Activated naive CD8-positive, alpha-beta T cell treated with anti-CD3 and anti-CD28 coated beads, Interleukin-2, amount 50 U/mL, for 16 hours (primary cell): ENCODE results near the gene RAB5IF.
"Not testable (repeated sequence)": the region's sequence is repeated elsewhere in the genome, so short reads cannot be mapped to it uniquely, and the experiment has no call there.

Experiments used
- DNase-seq: peaks from one replicate; pipeline ENCODE4 v3.0.0-alpha.2; 2020; ENCODE audit warnings: low read depth, low spot score

Gene RAB5IF, protein sequence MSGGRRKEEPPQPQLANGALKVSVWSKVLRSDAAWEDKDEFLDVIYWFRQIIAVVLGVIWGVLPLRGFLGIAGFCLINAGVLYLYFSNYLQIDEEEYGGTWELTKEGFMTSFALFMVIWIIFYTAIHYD

DNA sequence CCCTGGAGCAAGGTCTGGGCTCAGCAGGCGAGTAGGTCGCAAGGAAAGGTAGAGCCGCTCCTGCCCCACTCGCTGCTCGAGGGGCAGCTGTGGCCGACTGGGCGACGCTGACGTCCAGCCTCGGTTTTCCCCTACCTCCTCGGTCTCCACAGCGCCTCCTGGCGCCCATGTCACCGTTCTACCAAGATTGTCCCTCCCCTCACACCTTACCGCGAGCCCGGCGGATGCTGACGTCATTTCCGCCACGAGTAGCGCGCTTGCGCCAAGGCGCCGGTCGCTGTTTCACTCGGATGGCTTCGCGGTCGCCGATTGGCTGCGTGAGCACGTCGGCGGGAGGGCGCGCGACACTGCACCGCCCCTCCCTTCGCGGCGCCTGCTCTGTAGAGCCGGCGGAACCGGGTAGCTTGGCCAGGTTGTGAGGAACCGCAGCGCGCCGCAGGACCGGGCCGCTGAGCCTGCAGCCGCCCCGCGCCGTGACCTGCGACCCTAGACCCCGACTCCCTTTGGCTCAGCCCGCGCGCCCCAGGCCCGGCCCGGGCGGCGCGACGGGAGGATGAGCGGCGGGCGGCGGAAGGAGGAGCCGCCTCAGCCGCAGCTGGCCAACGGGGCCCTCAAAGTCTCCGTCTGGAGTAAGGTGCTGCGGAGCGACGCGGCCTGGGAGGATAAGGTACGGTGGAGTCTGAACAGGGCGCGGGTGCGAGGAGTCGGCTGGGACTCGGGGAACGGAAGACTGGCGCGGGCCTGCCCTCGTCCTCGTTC, at the start of gene RAB5IF:
TSS of gene RAB5IF (plus strand) at position 381 of the 759 bp plus-strand sequence. CDS start at position 554, 173 bp downstream.
- peak; percentile 97 for DNase-seq

DNA sequence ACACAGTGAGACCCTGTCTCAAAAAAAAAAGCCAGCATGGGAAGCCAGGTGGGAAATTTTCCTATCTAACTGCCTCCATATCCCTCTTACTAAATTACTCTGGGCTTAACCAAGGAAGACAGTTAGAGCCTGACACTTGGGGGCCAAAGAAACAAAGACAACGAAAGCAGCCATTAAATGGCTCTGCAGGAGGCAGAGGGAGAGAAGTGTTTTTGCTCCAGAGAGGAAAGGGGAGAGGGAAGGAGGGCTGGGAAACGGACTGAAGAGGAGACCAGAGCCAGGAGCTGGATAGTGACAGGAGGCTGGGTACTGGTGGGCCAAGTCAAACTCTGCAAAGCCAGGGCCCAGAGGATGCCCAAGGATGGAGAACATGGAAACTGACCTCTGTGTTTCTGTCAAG, 42.9 kb upstream of the RAB5IF start:
- DNase-seq = no peak

DNA sequence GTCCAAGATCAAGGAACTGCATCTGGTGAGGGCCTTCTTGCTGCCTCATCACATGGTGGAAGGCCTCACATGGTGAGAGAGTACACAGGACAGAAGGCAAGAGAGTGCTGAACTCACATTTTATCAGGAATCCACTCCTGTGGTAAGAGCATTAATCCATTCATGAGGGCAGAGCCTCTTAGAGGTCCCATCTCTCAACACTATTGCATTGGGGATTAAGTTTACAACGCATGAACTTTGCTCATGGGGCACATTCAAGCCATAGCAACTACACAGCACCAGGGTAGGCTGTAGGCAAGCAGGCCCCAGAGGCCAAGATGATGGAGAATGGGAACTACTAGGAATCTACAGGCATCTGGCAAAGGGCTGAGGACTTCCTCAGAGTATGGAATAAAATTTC, 42.2 kb upstream of the RAB5IF start:
- no peak for DNase-seq

DNA sequence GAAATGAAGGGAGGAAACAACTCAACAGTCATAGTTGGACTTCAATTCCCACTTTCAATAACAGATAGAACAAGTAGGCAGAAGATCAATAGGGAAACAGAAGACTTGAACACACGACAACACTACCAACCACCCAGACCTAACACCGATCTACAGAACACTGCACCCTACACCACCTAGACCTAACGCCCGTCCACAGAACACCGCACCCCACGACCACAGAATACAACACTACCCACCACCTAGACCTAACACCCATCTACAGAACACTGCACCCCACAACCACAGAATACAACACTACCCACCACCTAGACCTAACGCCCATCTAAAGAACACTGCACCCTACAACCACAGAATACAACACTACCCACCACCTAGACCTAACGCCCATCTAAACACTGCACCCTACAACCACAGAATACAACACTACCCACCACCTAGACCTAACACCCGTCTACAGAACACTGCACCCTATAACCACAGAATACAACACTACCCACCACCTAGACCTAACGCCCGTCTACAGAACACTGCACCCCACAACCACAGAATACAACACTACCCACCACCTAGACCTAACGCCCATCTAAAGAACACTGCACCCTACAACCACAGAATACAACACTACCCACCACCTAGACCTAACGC, 41.4 kb upstream of the RAB5IF start:
- not testable (repeated sequence) for DNase-seq

DNA sequence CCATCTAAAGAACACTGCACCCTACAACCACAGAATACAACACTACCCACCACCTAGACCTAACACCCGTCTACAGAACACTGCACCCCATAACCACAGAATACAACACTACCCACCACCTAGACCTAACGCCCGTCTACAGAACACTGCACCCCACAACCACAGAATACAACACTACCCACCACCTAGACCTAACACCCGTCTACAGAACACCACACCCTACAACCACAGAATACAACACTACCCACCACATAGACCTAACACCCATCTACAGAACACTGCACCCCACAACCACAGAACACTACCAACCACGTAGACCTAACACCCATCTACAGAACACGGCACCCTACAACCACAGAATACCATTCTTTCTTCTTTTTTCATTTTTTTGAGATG, 40.9 kb upstream of the RAB5IF start:
- DNase-seq = not testable (repeated sequence)

DNA sequence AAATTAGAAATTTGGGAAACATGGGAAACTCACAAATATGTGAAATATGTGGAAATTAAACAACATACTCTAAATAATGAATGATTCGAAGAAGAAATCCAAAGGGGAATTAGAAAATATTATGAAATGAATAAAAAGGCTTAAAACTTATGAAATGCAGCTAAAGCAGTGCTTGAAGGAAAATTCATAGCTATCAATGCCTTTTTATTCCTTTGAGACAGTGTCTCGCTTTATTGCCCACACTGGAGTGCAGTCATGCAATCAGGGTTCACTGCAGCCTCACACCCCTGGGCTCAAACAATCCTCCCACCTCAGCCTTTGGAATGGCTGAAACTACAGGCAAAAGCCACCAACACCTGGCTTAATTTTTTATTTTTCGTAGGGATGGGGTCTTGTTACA, 40.1 kb upstream of the RAB5IF start:
- DNase-seq = no peak

DNA sequence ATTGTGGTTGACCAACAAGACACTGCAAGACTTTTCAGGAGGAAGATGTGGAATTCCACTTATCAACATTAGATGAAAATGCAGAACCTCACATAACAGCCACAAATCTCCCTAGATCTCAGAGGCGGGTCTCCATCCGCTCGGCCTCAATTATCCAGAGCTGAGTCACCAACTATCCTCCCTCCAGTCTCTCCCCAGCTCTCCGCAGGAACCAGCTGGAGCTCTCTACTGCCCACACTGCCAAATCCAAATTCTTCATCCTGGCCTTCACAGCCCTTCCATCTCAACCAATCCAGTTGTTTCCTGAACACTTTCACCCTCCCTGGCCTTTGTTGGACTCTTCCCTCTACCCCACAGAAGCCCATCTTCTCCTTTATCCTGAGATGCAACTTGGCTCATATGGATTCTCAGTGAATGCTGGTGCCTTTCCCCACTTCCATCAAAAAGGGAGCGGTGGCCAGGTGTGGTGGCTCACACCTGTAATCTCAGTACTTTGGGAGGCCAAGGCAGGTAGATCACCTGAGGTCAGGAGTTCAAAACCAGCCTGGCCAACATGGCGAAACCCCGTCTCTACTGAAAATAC, 35.6 kb upstream of the RAB5IF start:
- no peak for DNase-seq

DNA sequence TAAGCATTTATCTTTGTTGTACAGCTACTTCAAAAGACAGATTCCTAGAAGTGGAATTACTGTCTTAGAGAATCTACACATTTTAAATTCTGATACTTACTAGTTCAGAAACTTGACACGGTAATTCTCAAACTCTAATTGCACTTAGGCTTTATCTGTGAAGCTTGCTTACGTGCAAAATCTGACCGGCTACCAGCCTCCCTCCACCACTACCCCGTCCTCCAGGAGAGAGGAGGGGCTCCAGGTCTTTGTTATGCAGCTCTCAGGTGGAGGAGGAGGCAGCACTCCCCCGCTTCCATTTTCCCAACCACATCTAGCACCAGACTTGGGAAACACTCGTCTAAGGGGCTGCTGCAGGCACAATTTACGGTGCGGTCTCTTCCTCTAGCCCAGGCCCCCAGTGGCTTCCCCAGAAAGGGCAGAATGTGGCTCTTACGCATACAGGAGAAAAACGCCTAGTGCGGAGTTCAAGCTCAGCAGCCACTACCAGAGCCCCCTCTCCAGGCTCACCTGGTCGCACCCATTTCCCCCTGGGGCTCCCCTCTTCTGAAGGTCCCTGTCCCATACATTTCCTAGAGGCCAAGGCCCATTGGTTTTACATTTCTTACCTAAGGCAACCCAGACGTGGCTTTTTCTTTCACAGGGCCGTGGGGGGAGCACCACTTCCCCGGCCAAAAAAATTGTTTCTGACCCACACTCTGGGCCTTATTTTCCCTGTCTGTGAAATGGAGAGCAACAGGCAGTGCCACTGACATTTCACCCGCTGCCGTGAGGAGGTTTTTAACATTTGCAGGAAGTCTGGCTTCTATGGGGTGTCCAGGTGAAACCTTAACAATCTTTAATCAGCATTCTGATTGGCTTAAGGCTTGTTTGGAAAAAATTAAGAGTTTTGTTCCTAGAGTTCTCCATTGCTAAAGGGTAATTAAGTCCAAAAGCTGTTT, 33.7 kb upstream of the RAB5IF start:
- DNase-seq = no peak

DNA sequence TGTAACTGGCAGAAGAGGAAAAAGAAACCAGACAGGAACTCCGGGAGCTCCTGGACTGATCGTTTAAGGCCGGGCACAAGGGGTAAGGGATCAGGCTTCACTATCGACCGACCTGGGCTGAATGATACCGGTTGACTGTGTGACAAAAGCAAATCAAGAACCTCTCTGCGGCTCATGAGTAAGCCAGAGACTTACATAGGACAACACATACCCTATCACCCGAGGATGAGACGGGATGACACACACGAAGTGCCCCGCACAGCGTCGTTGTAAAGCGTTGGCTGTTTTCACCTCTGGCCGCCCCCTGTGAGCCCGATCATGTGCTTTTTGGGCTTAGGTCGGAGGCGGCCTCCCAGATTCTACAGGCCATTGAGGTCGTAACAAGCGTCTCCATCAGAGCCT, 32.9 kb upstream of the RAB5IF start:
- peak; percentile 47 for DNase-seq

DNA sequence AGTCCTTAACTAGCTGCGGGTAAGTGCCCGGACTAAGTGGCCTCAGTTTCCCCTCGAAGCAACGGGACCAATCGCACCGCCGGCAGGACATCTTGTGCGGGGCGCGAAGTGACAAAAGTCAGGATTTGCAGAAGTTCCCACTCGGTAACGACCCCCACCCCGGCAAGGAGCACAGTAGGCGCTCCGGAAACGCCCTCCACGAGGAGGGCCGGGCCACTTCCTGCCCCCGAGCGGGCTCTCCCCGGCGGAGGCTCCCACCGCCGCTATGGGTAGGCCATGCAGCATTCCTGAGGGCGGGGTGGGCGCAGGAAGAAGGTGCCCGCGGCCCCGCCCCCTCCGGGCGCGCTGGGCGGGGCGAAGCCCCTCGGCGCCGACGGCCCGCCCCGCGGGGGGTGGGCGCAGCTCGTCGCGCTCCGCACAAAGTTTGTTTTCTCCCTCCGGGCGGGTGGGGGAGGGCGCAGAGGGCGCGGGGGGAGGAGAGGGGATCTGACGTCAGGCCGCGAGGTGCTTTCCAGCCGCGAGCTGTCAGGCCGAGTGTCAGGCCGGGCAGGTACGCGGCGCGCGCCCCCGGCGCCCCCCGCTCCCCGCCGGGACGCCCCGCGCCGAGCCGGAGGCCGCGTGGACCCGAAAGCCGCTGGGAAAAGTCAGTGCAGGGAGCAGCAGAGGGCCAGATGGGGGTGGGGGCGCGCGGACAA, 32.3 kb upstream of the RAB5IF start, which contains the start of gene TGIF2:
TSS of gene TGIF2 (plus strand) at position 495 of the 695 bp plus-strand sequence. CDS start 5,178 bp downstream, outside the sequence.
- DNase-seq = peak; percentile 83

DNA sequence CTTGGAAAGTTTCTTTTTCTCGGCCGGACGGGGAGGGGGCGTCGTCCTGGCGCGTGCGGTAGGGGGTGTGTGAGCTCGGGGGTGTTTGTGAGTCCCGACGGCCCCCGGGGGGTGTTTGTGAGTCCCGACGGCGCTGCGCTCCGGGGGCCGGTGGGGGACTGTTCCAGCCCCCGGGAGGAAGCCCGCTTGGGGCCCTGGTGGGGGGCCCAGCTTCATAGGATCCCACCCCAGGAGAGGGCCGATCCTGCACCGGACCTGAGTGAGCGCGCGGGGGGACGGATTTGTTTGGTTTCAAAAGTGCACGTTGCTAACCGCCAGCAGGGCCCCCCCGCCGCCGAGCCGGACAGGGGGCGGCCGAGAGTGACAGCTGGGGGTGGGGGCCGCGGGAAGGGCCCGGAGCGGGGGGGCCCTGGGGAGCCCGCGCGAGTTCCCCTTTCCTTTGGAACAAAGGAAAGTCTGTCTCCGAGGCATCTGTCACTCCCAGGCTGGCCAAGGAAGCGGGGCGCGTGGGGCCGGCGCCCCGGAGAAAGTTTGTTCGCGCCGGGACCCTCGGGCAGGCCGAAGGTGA, 31.7 kb upstream of the RAB5IF start:
- no peak for DNase-seq

DNA sequence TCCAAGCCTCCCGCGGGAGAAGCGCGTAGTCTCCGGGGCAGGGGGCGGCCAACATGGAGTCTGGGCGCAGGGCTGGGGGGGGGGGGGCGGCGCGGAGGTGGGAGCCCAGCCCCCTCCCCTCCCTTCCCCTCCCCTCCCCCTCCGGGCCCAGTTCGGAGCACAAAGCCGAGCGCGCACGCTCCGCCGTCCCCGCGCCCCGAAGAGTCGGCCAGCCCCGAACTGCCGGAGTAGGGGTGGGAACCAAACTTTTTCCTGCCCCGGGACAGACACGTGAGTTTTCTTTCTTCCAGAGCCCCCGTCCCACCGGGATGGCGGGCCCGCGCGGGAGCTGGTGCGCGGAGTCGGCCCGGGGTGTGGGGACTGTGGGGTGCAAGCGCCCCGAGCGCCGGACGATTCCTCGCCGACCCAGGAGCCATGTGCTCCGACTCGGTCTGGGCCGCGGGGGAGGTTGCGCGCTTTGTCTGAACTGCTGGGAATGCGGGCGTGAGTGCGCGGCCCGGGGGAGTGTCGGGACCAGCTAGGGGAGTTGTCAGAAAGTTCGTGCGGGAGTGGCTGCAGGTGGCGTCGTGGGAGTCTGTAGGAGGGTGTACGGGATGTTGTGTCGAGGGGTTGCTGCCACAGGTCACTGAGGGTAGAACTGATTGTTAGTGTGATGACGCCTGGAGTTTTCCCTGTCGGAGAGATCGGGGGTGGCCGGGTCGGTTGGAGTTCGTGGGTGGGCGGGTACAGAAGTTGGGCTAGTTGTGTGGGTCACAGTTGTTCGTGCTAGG, 31.0 kb upstream of the RAB5IF start:
- DNase-seq = peak; percentile 32

DNA sequence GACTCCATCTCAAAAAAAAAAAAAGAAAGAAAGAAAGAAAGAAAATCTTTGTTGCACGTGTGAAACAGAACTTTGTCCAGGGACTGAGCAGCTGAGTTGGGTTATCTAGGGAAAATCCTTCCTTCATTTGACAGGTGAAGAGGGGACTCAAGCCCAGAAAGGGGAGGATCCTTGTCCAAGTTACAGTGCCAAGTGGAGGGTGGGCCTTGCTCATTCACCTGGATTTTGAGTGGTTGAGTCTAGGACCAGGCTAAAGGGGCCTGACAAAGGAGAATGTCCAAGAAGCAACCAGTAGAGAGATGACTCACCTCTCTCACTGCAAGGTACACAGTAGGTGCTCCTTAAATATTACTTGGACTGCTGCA, 29.5 kb upstream of the RAB5IF start:
- no peak for DNase-seq

DNA sequence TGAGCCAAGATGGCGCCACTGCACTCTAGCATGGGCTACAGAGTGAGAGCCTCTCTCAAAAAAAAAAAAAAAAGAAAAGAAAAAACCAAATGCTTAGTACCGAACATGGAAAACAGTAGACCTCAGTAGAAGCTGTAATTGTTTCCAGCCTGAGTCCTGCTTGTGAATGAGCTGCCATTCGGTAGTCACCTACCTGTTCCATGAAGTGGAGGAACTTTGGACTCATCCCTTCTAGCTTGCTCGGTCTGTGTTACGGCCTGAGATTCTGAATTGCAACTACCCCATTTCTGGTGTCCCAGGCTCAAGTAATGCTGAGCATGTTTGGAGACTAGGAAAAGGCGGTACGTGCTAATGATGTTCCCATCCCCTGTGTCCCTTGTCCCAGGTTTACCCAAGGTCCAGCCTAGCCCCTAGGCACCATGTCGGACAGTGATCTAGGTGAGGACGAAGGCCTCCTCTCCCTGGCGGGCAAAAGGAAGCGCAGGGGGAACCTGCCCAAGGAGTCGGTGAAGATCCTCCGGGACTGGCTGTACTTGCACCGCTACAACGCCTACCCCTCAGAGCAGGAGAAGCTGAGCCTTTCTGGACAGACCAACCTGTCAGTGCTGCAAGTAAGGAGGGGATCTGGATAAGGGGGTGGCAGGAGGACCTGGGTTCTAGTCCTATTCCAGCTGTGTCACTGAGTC, 27.1 kb upstream of the RAB5IF start:
- DNase-seq = no peak

DNA sequence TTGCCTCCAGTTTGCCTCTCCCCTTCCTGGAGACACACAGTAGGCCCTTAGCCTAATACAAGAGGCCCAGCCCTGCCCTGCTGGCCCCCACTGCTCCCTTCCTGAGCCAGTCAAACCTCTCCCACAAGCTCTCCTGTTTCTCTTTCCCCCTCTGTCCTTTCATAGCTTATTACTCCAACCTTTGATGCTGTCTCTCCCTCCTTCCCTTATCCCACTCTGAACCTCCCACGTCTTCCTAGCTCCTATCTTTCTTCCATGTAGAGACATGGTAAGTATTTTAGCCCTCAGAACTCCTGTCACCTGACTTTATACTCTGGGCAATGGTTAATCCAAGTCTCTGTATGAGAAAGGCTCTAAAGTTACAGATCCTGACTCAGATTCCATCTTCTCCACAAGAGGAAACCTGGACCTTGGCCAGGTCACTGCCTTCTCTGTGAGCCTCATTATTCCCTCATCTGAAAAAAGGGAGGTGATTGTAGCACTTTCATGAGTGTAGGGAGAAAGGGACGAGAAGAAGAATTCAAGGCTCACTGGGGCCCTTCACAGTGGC, 25.5 kb upstream of the RAB5IF start:
- DNase-seq = no peak

DNA sequence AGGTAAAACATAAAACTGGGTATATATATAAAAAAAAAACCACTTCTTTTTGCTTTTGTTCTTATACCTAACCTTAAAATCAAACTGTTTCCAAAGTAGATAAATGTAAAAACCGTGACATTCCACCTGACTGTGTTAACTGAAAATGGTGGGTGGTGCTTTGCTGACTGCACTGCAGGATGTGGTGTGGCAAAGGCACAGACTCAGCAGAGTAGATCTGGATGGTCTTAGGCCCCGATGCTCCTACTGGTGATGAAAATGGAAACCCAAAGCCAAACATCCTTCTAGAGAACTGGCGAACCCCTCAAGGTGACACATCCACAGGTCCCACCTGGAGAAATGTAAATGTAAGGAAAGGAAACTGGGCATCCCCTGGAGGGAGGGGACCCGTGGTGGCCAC, 23.3 kb upstream of the RAB5IF start:
- DNase-seq = no peak

DNA sequence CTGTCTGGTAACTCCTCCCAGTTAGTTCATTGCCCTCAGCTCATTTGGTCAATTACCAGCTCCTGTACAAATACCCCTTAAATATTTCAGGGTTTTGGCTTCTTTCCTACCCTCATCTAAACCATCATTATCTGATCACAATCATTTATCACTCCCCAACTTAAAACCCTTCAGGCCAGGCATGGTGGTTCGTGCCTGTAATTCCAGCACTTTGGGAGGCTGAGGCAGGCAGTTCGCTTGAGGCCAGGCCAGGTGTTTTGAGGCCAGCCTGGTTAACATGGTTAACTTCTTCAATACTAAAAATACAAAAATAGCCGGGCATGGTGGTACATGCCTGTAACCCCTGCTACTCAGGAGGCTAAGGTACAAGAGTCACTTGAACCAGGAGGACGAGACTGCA, 22.8 kb upstream of the RAB5IF start:
- DNase-seq = no peak

DNA sequence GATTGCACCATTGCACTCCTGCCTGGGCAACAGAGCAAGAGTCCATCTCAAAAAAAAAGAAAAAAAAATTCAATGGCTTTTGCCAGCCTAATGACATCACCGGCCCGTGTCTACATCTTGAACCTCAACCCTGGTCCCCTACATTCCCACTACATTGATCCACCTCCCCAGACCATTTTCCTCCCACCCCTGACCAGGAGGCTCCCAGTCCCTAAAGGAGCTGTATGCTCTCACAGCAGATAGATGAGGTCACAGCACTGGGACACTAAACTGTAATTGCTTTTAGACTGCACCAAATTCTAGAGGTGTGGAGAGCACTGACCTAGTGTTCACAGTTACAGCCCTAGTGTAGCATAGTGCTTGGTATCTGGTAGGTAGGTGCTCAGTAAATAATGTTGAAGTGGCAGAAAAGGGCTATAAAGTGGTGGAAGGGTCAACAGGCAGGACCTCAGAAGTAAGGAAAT, 21.5 kb upstream of the RAB5IF start:
- DNase-seq = no peak
